Inflammatory macrophage treated with lipopolysaccharide for 4 hours (primary cell): ENCODE measurements around the gene ANXA11.
A peak's percentile ranks its signal among the peaks of the same experiment; 100 is the strongest.
"Not testable (repeated sequence)": the region's sequence is repeated elsewhere in the genome, so short reads cannot be mapped to it uniquely, and the experiment has no call there.

ENCODE experiments used
- DNase-seq: peaks from one replicate; pipeline ENCODE4 v3.0.0-alpha.2; 2020

Gene ANXA11

DNA sequence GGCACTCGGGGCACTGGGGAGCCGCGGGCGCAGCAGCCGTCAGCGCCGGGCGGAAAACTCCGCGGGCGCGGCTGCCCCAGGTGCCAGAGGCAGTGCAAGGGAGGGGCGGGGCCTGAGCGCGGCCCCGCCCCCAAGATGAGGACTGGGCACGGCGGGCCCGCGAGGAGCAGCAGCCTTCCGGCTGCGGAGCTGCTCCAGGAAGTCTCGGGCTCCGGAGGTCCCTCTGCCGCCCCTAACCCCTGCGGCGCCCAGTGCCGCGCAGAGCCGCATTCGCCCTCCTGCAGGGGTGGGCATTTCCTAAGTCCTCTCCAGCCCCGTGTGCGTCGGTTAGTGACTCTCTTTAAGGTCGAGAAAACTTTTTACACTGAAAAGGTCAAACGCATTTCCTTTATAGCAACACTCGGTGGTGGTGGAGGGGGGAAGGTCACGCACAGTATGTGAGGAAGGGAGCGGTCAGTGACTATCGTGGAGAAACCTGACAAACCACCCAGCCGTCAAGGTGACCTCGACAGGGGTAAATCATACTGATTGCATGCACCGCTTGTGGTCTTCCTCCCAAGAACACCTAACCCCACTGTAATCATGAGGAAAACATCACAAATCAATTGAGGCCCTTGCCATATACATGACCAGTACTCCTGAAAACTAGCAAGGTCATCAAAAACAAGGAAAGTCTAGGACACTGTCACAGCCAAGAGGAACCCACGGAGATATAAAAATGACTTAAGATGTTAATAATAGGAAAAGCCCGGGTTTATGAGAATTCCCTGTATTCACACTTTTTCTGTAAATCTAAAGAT, at the start of gene ANXA11:
TSS of gene ANXA11 (minus strand) at position 61 of the 800 bp plus-strand sequence. CDS start 32,676 bp downstream, outside the sequence.
- peak; percentile 82 for DNase-seq

DNA sequence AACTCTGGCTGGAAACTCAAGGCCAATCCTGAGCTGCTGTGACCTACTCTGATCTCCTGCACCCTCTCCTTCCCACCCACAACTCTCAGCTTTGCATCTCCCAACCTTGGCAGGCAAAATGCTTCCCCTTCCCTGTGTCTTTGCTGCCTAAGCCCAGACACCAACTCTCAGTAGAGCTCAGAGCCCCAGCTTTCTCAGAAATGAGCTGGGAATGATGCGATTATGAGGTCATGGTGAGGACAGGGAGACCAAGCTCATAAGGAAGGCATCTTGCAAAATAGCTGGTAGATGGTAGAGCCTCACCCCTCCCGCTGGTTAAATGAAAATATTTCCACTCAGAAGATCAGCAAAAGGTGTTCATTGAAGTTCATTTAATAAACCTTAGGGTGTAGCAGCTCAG, 49.4 kb upstream of the ANXA11 start:
- not testable (repeated sequence) for DNase-seq

DNA sequence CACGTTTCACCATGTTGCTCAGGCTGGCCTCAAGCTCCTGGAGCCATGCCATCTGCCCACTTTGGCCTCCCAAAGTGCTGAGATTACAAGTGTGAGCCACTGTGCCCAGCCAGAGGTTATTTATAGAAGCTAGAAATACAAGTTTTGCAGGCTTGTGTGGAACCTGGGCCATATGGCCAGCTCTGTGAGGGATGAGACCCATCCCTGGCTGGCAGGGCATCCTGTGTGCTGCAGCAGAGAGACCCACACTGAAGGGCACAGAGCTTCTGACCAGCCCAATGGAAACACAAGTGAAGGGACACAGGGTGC, 48.6 kb upstream of the ANXA11 start:
- DNase-seq = not testable (repeated sequence)

DNA sequence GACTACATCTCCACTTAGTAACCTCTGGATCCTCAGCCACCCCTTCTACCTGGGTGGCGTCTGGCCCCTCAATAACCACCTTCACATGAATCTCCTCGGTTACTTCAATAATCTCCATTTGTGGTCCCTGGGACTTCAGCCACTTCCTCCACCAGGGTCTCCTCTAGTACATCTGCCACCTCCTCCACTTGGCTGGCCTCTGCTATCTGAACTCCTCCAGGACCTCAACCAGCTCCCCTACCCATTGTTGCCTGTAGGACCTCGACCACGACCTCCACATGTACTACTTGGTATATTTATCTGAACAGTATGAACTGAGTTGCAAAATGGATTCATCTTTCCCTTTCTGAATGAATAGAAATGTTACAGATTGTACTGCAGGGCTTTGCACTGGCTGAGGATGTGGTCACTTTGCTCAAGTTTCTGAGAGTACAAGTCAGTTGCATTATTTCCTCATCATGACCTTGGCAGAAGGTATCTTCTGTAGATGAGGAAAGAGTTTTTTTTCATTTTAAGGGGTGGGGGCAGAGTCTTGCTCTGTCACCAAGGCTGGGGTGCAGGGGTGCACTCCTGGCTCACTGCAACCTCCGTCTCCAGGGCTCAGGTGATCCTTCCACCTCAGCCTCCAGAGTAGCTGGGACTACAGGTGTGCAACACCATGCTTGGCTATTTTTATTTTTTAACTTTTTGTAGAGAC, 48.1 kb upstream of the ANXA11 start:
- peak; percentile 18 for DNase-seq

DNA sequence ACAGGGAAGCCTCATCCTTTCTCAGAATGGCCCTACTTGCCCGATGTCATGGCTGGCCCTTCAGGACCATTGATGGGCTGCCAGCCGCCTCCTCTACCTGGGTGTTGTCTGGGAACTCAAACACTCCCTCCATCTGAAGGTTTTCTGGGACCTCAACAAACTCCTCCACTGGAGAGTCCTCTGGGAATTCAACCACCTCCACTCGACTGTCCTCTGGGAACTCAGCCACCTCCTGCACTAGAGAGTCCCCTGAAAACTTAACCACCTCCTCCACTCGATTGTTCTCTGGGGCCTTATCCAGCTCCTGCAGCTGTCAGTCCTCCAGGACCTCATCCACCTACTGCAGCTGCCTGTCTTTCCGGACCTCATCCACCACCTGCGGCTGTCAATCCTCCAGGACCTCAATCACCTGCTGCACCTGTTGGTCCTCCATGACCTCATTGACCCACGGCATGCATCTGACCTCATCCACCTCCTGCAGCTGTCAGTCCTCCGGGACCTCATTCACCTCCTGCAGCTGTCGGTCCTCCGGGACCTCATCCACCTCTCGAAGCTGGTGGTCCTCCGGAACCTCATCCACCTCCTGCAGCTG, 47.1 kb upstream of the ANXA11 start:
- no peak for DNase-seq

DNA sequence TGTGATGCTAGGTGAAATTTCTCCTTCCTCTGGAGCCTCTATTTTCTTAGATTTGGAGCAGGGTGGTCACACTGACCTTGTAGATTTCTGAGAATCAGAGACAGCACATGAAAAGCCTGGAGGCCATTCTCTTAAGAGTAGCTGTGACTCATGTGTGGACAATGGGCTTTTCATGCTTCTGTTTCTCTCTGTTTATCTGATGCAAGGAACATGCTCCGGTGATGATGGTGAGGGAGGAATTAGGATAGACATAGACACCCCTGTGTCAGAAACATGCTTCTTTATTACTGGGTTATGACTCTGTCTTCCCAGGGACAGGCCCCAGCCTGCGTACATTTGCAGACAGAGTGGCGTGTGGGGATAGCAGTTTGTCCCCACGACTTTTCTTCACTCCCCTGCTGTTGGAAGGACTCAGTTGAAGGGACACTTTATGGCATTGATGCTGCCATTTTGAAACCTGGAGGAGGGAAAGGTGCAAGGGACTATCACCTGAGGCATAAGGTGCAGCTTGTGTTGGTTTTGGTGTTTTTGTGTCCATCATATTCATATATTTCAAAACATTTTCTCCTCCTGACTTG, 46.5 kb upstream of the ANXA11 start:
- DNase-seq = not testable (repeated sequence)

DNA sequence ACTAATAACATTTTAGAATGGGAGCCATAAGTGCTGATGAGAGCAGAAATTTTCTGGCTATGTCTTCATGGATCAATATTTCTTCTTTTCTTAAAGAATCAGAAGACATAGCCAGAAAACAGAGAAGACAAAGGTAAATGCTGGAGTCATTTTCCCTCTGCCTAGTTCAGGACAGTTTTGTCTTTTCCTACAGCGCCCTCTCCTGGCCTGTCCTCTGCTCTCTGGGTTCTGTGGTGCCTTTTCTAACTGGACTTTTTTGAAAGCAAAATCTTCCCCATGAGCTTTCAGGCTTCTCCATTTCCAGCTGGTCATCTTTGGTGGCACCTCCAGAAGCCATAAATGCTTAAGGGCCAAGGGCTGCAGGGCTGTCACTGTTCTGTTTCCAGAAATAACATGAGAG, 45.1 kb upstream of the ANXA11 start:
- DNase-seq = not testable (repeated sequence)

DNA sequence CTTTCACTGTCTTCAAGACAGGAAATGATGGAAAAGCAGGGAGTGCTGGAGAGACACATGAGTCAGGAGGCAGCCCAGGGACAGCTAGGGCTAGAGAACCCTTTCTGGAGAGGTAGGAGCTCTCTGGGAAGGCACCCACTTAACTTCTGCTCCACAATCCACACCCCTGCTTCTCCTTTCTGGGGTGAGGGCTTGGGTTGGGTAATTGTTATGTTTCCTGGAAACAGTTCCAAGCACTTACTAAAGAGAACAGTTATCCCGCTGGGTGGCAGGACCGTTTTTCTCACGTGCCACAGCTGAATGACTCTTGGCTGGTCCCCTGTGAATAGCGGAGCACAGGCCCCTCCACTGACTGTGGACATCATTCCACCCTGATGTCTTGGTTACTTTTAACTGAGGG, 44.6 kb upstream of the ANXA11 start:
- DNase-seq = peak; percentile 26

DNA sequence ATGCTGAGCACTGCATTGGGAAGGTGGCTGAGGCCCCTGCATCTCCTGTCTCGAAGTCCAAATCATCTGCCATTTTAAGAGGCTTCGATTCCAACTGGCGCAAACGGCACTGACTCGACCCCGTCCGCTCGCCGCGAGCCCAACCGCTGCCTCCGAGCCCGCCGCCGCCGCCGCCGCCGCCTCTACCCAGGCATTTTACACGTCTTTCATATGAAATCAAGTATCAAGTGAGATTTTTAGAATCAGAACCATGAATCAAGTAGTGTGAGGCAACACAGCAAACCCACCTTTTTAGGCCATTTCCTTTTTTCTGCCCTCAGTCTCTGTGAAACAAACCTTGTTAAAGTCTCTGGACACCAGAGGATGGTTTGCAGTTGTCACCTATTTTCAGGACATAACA, 42.3 kb upstream of the ANXA11 start:
- DNase-seq = not testable (repeated sequence)

DNA sequence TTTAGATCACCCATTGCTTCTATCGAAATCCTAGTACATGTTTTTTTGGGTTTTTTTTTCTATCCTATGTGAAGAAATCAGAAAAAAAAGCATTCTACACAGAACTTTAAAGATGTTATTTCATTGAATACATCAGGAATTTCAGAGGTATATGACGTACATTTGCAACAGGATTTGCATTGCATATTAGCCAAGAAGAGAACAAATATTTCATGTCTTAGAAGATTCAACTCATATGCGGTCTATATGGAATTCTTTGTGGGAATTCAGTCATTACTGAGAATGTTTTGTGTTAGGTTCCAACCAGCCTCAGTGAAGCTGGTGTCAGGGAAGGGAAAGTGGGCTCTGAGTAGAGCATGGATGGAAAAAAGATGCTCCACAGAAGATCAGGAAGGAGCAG, 39.0 kb upstream of the ANXA11 start:
- not testable (repeated sequence) for DNase-seq

DNA sequence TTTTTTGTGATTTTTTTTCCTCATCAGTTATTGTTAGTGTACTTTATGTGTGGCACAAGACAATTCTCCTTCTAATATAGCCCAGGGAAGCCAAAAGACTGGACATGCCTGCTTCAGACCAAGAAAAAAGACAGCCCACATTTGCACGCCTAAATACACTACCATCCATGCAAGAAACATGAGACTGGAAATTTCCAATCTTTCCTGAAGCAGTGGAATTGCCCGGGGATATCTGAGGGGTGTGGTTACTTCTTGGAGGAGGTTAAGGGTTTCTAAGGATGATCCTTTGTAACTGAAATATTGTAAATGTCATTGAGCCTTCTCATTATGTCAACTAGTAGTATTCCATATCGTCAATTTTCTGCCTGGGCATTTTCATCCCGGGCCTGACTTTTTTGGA, 37.0 kb upstream of the ANXA11 start:
- not testable (repeated sequence) for DNase-seq

DNA sequence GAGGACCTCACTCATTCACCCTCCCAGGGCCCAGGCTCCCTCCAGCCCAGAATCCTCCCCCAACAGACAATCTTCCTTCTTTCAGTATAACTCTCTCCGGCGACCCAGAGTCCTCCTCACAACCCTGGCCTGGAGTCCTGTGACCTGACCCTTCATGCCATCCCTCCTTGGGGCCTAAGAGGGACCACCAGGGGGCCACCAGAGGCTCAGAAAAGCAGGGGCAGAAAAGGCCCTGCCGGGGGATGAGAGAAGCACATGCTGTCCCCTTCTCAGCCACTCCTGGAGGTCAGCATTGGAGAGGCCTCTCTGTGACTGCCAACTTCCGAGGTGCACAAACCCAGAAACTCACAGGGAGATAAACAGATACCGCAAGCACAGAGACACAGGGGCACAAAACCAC, 31.1 kb upstream of the ANXA11 start:
- not testable (repeated sequence) for DNase-seq

DNA sequence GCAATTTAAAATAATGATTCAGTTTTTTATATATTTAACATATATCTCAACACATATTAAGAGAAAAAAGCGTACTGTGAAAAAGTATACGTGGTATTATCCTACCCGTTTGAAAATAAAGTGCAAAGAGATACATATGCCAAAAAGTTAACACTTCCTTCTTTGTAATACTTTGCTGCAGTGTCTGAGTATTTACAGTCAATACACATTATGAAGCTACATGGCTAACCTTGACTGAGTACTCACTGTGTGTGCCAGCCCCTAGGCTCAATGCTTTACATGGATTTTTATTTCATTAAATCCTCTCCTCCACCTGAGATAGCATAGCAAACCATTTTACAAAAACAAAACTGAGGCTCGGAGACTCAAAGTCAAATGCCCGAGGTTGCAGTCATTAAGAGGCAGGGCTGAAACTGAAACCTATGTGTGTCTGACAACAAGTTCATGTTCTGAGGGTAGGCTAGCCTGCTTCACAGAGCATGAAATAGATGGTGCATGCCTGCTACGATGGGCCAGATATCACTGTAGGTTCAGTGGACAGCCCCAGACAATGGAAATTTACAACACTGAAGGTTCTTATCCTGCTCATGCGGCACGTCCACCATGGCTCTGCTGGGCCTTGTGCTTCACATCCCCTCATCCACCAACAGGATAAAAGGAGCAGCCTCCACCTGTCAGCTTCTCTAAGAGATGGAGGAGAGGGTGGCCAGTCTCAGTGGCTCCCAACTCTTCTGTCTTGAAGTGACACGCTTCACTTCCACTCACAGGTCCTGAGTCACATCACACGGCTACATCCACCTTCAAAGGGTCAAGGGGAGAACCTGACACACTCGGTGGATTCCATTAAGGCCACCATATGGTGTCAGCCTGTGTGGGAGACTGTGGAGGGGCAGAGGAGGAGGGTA, 29.2 kb upstream of the ANXA11 start:
- DNase-seq = not testable (repeated sequence)

DNA sequence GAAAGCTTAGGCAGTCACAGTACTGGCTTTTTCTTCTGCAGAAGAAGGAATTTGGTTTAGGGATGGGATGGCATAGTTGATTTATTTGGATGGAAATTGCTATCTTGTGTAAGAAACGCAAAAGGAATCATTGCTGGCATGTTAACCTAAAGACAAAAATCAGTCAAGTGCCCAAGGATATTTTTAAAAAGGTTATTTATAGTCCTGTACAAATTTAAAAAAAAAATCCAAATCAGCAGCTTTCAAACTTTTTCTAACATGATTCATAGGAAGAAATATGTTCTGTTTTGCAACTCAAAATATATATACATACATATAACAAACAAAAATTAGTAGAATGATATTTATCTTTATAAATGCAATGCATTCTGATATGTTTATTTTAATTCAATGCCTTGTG, 28.5 kb upstream of the ANXA11 start:
- DNase-seq = not testable (repeated sequence)

DNA sequence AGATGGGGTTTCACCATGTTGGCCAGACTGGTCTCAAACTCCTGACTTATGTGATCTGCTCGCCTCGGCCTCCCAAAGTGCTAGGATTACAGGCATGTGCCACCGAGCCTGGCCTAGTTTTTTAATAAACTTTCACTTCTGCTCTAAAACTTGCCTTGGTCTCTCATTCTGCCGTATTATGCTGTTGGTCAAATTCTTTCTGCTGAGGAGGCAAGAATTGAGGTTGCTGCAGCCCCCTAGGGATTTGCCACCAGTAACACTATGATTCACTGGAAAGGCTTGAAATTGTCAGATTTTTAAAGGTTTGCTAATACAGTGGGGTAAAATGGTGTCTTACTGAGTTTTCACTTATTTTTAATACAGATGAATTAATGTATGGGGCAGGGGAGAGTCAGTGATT, 21.4 kb upstream of the ANXA11 start:
- not testable (repeated sequence) for DNase-seq

DNA sequence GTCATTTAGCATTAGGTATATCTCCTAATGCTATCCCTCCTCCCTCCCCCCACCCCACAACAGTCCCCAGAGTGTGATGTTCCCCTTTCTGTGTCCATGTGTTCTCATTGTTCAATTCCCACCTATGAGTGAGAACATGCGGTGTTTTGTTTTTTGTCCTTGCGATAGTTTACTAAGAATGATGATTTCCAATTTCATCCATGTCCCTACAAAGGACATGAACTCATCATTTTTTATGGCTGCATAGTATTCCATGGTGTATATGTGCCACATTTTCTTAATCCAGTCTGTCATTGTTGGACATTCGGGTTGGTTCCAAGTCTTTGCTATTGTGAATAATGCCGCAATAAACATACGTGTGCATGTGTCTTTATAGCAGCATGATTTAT, 17.7 kb upstream of the ANXA11 start:
- DNase-seq = not testable (repeated sequence)

DNA sequence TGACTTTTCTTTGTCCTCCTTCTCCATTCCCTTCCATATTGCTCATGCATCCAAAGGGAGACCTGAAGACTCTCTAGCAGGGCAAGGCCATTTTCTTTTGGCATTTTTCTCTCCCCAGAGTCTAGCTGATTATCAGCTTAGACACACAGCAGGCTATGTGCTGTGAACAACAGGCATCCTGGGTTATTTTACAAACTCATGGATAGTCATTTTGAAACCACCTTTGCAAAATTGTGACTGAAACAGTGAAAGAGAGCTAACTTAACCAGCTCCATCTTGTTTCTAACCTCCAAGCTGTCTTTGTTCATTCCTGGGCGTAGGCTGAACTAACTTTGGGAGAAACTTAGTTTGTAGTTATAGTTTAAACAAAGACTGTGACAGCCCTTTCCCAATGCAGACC, 13.5 kb upstream of the ANXA11 start:
- not testable (repeated sequence) for DNase-seq

DNA sequence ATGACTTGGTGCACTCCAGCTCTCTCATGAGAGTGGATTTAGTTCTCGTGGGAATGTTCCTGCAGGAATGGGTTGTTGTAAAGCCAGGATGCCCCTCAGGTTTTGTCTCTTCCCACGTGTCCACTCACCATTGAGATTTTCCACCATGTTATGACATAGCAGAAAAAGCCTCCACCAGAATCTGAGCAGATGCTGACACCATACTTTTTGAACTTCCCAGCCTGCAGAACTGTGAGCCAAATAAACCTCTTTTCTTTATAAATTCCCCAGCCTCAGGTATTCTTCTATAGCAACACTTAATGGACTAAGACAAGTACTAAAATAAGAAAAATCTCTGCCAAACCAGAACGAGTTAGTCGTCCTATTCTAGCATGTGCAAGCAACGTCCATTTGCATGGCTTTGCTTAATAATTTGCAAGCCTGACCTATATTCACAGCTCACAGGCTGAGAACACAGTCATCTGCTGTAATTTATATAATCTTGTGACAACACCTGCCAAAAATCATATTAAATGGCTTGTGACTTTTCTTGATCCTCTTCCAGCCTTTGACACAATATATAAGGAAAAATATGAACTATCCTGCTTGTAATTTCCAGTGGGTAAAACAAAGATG, 9.1 kb upstream of the ANXA11 start:
- not testable (repeated sequence) for DNase-seq

DNA sequence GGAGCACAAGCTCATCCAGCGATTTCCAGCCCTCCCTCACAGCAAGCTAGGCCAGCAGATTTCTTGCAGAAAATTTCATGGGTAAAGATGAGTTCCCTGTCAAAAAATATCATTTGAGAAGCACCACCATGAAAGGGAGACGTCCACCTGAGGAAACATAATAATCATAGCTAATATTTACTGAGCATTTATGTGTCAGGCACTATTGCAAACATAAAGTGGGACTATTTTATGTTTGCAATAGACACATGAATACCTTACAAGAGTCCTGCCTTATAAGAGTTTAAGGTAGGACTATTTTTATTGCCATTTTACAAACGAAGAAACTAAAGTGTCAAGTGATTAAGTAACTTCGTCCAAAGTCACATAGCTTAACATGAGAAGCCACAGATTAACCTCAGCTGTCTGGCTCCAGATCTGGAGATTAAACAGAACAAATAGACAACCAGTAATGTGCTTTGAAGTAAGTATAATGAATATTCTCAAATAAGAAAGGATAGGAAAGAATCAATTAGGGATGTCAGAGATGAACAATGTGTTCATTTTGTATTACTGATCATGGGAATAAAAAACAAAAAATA, 7.3 kb upstream of the ANXA11 start:
- DNase-seq = not testable (repeated sequence)

DNA sequence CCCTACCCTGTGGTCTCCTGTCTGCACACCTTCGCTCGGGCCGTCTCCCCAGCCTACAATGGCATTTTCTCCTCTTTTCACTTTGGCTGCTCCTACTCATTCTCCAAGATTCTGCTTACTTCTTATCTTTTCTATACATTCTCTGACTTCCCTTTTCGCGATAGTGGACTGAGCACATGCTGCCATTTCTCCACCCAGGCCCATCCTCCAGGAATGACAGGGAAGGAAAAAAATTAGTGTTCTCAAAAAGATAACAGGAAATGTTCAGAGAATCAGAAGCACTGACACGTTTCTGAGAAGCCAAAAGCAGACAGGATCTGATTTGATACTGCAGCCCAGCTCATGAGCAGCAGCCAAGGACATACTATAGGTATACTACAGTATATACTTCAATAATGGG, 6.4 kb upstream of the ANXA11 start:
- DNase-seq = no peak

DNA sequence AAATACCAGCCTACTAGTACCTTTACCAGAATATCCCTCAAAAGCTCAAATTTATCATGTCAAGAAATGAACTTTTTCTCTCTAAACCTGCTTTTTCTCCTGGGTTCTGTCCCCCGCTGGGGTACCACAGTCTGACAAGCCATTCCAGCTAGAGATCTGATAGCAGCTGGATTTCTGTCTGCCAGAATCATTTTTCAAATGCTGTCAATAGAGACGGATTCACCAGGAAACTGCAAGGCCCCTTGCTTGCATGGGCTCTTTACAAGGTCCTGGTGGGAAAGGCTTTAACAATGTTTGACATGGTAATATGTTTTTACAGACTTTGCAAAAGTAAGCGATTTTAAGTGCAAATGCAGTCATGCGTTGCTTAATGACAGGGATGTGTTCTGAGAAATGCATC, 4.9 kb upstream of the ANXA11 start:
- DNase-seq = no peak
